Glutamatergic neuron (in vitro differentiated cells): ENCODE measurements around the gene KIF6. TPM values are rescaled to one million over a fixed set of nuclear protein-coding genes. Genes with fewer than 3 reads are reported as not detected.
"Not testable (repeated sequence)": the region's sequence is repeated elsewhere in the genome, so short reads cannot be mapped to it uniquely, and the experiment has no call there.

ENCODE experiments used
- DNase-seq: peaks from one replicate; pipeline ENCODE4 v3.0.0; 2022
- H3K27ac Mint-ChIP-seq: one replicate; pipeline ENCODE4 v1.8.0; 2020; ENCODE audit warnings: mild to moderate bottlenecking, mixed read lengths, inconsistent platforms; ENCODE audit not compliant: unreplicated experiment
- H3K27me3 Mint-ChIP-seq: one replicate; pipeline ENCODE4 v1.8.0; 2020; ENCODE audit warnings: mild to moderate bottlenecking, moderate library complexity, mixed read lengths, inconsistent platforms; ENCODE audit not compliant: unreplicated experiment
- H3K36me3 Mint-ChIP-seq: one replicate; pipeline ENCODE4 v1.8.0; 2020; ENCODE audit warnings: mild to moderate bottlenecking, mixed read lengths, inconsistent platforms; ENCODE audit not compliant: unreplicated experiment
- H3K4me1 Mint-ChIP-seq: one replicate; pipeline ENCODE4 v1.8.0; 2020; ENCODE audit warnings: mild to moderate bottlenecking, low read depth, mixed read lengths, inconsistent platforms; ENCODE audit not compliant: unreplicated experiment
- H3K4me3 Mint-ChIP-seq: one replicate; pipeline ENCODE4 v1.8.0; 2020; ENCODE audit warnings: mild to moderate bottlenecking, mixed read lengths, inconsistent platforms; ENCODE audit not compliant: unreplicated experiment
- H3K9me3 Mint-ChIP-seq: one replicate; pipeline ENCODE4 v1.8.0; 2020; ENCODE audit warnings: mild to moderate bottlenecking, moderate library complexity, mixed read lengths, inconsistent platforms; ENCODE audit not compliant: unreplicated experiment
- CTCF ChIP-seq: fragments of 200-600 bp; sonication (generic); IDR thresholded peaks from one replicate; pipeline ENCODE4 v1.5.0; 2021; ENCODE audit not compliant: partially characterized antibody, unreplicated experiment
- total RNA-seq: library from RNA; stranded (reverse); fragmentation: NEBNext Ultra II Directional; extraction: Animal tissue kit (Norgen Biotek cat#: 25700); gene quantifications from one replicate; pipeline ENCODE4 v1.2.1, GENCODE V29; 2021; ENCODE audit not compliant: unreplicated experiment

KIF6 gene
- total RNA-seq, 1 donor from 2014 or later, result 1.1 TPM

GRCh38 chr6:39490108-39490507 lies 235.1 kb downstream of the KIF6 start:
- no peak for DNase-seq
- no peak overlapping the region for H3K4me3 Mint-ChIP-seq
- no peaks in the 10 kb centered on the region for H3K4me1 Mint-ChIP-seq

GRCh38 chr6:39488255-39488879 lies 236.8 kb downstream of the KIF6 start:
- no peak for DNase-seq
- TF ChIP-seq CTCF, result no peak
- Mint-ChIP-seq H3K36me3 (no peaks in the 10 kb centered on the region), H3K27me3 (no peaks in the 10 kb centered on the region), H3K9me3 (no peaks in the 10 kb centered on the region), H3K27ac (no peak overlapping the region), H3K4me3 (no peak overlapping the region), H3K4me1 (no peaks in the 10 kb centered on the region)

More at GRCh38 chr6:39490108-39490507, 235.1 kb downstream of the KIF6 start:
- H3K27me3 Mint-ChIP-seq, result no peaks in the 10 kb centered on the region
- TF ChIP-seq CTCF, result no peak
- no peaks in the 10 kb centered on the region for H3K36me3 Mint-ChIP-seq
- H3K9me3 Mint-ChIP-seq, result no peaks in the 10 kb centered on the region
- H3K27ac Mint-ChIP-seq, result no peak overlapping the region

- Mint-ChIP-seq H3K27ac (no peak overlapping the region), H3K36me3 (no peaks in the 10 kb centered on the region), H3K4me3 (no peak overlapping the region), H3K9me3 (peaks cover 8% of the 10 kb centered on the region), H3K4me1 (no peaks in the 10 kb centered on the region), H3K27me3 (no peaks in the 10 kb centered on the region)
- TF ChIP-seq CTCF, result no peak
- DNase-seq, result no peak
Measured at GRCh38 chr6:39484276-39484675, 240.9 kb downstream of the KIF6 start.

GRCh38 chr6:39479819-39480218 lies 245.4 kb downstream of the KIF6 start:
- H3K4me3 Mint-ChIP-seq, DNase-seq, H3K9me3 Mint-ChIP-seq, H3K36me3 Mint-ChIP-seq, H3K27me3 Mint-ChIP-seq, H3K27ac Mint-ChIP-seq, H3K4me1 Mint-ChIP-seq: not testable (repeated sequence)

GRCh38 chr6:39476670-39477069 lies 248.5 kb downstream of the KIF6 start:
- Mint-ChIP-seq H3K4me1 (no peaks in the 10 kb centered on the region), H3K9me3 (peaks cover 7% of the 10 kb centered on the region), H3K27ac (no peak overlapping the region), H3K36me3 (no peaks in the 10 kb centered on the region), H3K4me3 (no peak overlapping the region), H3K27me3 (peaks cover 2% of the 10 kb centered on the region)
- DNase-seq, result no peak
- no peak for TF ChIP-seq CTCF
